Inferior parietal cortex (tissue), 1 donor: ENCODE results near the gene RXRA.
"Not testable (repeated sequence)": the region's sequence is repeated elsewhere in the genome, so short reads cannot be mapped to it uniquely, and the experiment has no call there.

Experiments
- DNase-seq: peaks from one replicate; pipeline ENCODE4 v3.0.0-alpha.2; 2016; ENCODE audit errors: extremely low spot score

Gene RXRA

GRCh38 chr9:134308639-134309220, 17.5 kb upstream of the RXRA start:
- DNase-seq, result not testable (repeated sequence)

- no peak for DNase-seq
Observed at GRCh38 chr9:134313470-134313869, 12.8 kb upstream of the RXRA start.

- DNase-seq, result no peak
Observed at GRCh38 chr9:134314039-134314949, 12.0 kb upstream of the RXRA start.

- no peak for DNase-seq
Observed at GRCh38 chr9:134314950-134315715, 11.1 kb upstream of the RXRA start.

GRCh38 chr9:134315716-134316448, 10.4 kb upstream of the RXRA start:
- no peak for DNase-seq

GRCh38 chr9:134316449-134317160, 9.7 kb upstream of the RXRA start:
- no peak for DNase-seq

- no peak for DNase-seq
Observed at GRCh38 chr9:134317400-134317789, 8.9 kb upstream of the RXRA start.

- DNase-seq, result no peak
Observed at GRCh38 chr9:134317790-134318414, 8.4 kb upstream of the RXRA start.

GRCh38 chr9:134318481-134318891, 7.8 kb upstream of the RXRA start:
- no peak for DNase-seq

GRCh38 chr9:134318941-134319305, 7.3 kb upstream of the RXRA start:
- no peak for DNase-seq

- no peak for DNase-seq
Observed at GRCh38 chr9:134319306-134320125, 6.7 kb upstream of the RXRA start.

- DNase-seq, result no peak
Observed at GRCh38 chr9:134320126-134320867, 6.0 kb upstream of the RXRA start.

GRCh38 chr9:134320868-134321471, 5.3 kb upstream of the RXRA start:
- no peak for DNase-seq

- no peak for DNase-seq
Observed at GRCh38 chr9:134321531-134321930, 4.7 kb upstream of the RXRA start.

- no peak for DNase-seq
Observed at GRCh38 chr9:134321946-134322741, 4.1 kb upstream of the RXRA start.

- no peak for DNase-seq
Observed at GRCh38 chr9:134322781-134323241, 3.4 kb upstream of the RXRA start.

- no peak for DNase-seq
Observed at GRCh38 chr9:134323741-134324358, 2.4 kb upstream of the RXRA start.
